ENCODE results near the gene MAPRE2. TPM values are rescaled to one million over a fixed set of nuclear protein-coding genes. Genes with fewer than 3 reads are reported as not detected.

The MAPRE2 gene
- total and polyA plus RNA-seq, 2 of the 13 experiments (the other 11 are each of a cell fraction or from before 2014, with no cell fraction given), result 34.5 to 67.9 TPM

DNA sequence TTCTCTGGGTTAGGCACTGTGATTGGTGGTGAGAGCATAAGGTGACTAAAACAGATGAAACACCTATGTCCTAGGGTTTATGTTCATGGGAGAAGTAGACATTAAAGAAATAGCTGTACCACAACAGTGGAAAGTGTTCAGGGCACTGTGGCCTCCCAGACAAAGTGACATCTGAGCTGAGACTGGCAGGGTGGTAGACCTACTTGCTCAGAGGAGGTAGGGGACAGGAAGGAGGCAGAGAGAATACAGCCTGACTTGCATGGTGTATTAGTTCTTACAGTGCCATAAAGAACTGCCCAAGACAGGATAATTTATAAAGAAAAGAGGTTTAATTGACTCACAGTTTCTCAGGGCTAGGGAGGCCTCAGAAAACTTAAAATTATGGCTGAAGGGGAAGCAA is 82.6 kb downstream of the MAPRE2 start:
- no peak overlapping the region for H3K9ac ChIP-seq (ENCODE audit: insufficient read depth, low read depth, low read length)
- H3K79me2 ChIP-seq (ENCODE audit: insufficient read depth, low read length), result no peaks in the 10 kb centered on the region
- CTCF ChIA-PET (ENCODE audit: low intra/inter-chr PET ratio, low total read pairs), result no interaction called here
- no peak for DNase-seq (ENCODE audit: low spot score)
- H2AFZ ChIP-seq (ENCODE audit: low read length), result no peak overlapping the region
- no peaks in the 10 kb centered on the region for H3K9me3 ChIP-seq (ENCODE audit: low read length)
- no peaks in the 10 kb centered on the region for H4K20me1 ChIP-seq (ENCODE audit: insufficient read depth, low read length)
- H3K36me3 ChIP-seq (replicated peaks in 1 of 2; ENCODE audit: control insufficient read depth in 1 of 2, insufficient read depth in 2 of 2, low read length in 2 of 2), result peaks cover 4 to 23% of the 10 kb centered on the region in 2 experiments
- H3K4me2 ChIP-seq (ENCODE audit: low read depth, low read length), result no peak overlapping the region
- in situ Hi-C loops (cut with HindIII; ENCODE audit: extremely low pct_ligation_motif_present, low pct_unique_long_range_greater_than_20kb), result no loop called here
- FAIRE-seq, result no peak
- POLR2A ChIA-PET, result no interaction called here
- H3K27me3 ChIP-seq (ENCODE audit: control insufficient read depth in 1 of 2, insufficient read depth in 2 of 2, low read length in 2 of 2), result no peaks in the 10 kb centered on the region
- no peak for TF ChIP-seq TOPORS (CRISPR knock-in tag; IDR thresholded peaks at IDR 0.05)
- no peak for TF ChIP-seq CBX5 (CRISPR knock-in tag; IDR thresholded peaks at IDR 0.05; ENCODE audit: borderline replicate concordance)
- TF ChIP-seq, protein P1, sequence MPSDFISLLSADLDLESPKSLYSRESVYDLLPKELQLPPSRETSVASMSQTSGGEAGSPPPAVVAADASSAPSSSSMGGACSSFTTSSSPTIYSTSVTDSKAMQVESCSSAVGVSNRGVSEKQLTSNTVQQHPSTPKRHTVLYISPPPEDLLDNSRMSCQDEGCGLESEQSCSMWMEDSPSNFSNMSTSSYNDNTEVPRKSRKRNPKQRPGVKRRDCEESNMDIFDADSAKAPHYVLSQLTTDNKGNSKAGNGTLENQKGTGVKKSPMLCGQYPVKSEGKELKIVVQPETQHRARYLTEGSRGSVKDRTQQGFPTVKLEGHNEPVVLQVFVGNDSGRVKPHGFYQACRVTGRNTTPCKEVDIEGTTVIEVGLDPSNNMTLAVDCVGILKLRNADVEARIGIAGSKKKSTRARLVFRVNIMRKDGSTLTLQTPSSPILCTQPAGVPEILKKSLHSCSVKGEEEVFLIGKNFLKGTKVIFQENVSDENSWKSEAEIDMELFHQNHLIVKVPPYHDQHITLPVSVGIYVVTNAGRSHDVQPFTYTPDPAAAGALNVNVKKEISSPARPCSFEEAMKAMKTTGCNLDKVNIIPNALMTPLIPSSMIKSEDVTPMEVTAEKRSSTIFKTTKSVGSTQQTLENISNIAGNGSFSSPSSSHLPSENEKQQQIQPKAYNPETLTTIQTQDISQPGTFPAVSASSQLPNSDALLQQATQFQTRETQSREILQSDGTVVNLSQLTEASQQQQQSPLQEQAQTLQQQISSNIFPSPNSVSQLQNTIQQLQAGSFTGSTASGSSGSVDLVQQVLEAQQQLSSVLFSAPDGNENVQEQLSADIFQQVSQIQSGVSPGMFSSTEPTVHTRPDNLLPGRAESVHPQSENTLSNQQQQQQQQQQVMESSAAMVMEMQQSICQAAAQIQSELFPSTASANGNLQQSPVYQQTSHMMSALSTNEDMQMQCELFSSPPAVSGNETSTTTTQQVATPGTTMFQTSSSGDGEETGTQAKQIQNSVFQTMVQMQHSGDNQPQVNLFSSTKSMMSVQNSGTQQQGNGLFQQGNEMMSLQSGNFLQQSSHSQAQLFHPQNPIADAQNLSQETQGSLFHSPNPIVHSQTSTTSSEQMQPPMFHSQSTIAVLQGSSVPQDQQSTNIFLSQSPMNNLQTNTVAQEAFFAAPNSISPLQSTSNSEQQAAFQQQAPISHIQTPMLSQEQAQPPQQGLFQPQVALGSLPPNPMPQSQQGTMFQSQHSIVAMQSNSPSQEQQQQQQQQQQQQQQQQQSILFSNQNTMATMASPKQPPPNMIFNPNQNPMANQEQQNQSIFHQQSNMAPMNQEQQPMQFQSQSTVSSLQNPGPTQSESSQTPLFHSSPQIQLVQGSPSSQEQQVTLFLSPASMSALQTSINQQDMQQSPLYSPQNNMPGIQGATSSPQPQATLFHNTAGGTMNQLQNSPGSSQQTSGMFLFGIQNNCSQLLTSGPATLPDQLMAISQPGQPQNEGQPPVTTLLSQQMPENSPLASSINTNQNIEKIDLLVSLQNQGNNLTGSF (CRISPR knock-in tag; IDR thresholded peaks at IDR 0.05), result no peak
- H3K27ac ChIP-seq (ENCODE audit: extremely low read length, insufficient read depth, low read length), result no peak overlapping the region
- BruUV-seq (replicated peaks), result no TSS peak
- intact Hi-C loops (cut with micrococcal nuclease; ENCODE audit: unreplicated experiment), result no loop called here
- no peaks in the 10 kb centered on the region for H3K4me1 ChIP-seq (ENCODE audit: insufficient read depth, low read length)
- no peak overlapping the region for H3K4me3 ChIP-seq (replicated peaks in 1 of 3; ENCODE audit: insufficient read depth in 1 of 3, low read depth in 2 of 3, low read length in 3 of 3)
- ATAC-seq, result no peak

Measured in HepG2 (cell line).